ENCODE results near the gene ARAP2. TPM values are rescaled to one million over a fixed set of nuclear protein-coding genes. Genes with fewer than 3 reads are reported as not detected.

The ARAP2 gene
- total and polyA plus RNA-seq, 2 experiments from 2014 or later, result 5.9 to 22.7 TPM

DNA sequence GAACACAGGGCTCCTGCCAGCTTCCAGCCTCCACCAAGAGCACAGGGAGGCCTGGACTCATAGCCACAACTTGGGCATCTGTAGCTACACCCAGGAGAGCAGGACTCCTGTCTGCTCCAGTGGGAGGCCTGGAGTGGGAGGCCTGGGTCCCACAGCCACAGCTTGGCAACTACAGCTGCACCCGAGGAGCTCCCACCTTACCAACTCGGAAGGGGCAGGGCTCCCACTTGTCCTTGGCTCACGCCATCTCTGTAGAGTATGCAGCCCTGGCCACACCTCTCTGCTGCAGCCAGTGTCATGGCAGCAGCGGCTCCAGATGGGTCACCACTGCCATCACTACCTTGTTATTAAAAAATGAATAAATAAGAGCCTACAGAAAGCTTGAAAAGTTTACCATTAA, 45.5 kb downstream of the ARAP2 start:
- no peaks in the 10 kb centered on the region for H3K9me3 ChIP-seq (ENCODE audit: low read depth)
- WGBS (ENCODE audit: low lambda C conversion rate, missing lambda C conversion rate), result 98% methylated on average over 4 of the region's 4 CpGs
- no peaks in the 10 kb centered on the region for H3K27me3 ChIP-seq
- H3K27ac ChIP-seq, result no peak overlapping the region
- H3K9me2 ChIP-seq (replicated peaks; ENCODE audit: insufficient read depth), result no peaks in the 10 kb centered on the region
- no peaks in the 10 kb centered on the region for H3K4me1 ChIP-seq (ENCODE audit: insufficient read depth)
- no peaks in the 10 kb centered on the region for H3K36me3 ChIP-seq (replicated peaks; ENCODE audit: insufficient read depth, low read depth)
- DNase-seq (ENCODE audit: low spot score), result no peak
- TF ChIP-seq, protein P1, sequence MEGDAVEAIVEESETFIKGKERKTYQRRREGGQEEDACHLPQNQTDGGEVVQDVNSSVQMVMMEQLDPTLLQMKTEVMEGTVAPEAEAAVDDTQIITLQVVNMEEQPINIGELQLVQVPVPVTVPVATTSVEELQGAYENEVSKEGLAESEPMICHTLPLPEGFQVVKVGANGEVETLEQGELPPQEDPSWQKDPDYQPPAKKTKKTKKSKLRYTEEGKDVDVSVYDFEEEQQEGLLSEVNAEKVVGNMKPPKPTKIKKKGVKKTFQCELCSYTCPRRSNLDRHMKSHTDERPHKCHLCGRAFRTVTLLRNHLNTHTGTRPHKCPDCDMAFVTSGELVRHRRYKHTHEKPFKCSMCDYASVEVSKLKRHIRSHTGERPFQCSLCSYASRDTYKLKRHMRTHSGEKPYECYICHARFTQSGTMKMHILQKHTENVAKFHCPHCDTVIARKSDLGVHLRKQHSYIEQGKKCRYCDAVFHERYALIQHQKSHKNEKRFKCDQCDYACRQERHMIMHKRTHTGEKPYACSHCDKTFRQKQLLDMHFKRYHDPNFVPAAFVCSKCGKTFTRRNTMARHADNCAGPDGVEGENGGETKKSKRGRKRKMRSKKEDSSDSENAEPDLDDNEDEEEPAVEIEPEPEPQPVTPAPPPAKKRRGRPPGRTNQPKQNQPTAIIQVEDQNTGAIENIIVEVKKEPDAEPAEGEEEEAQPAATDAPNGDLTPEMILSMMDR (IDR thresholded peaks at IDR 0.05; ENCODE audit: poor library complexity), result no peak
- TF ChIP-seq EZH2 (IDR thresholded peaks at IDR 0.05; ENCODE audit: borderline replicate concordance), result no peak
- TF ChIP-seq EZH2phosphoT487 (IDR thresholded peaks at IDR 0.05; ENCODE audit: low read depth, severe bottlenecking, unreplicated experiment), result no peak
- no peak overlapping the region for H2AFZ ChIP-seq
- H4K20me1 ChIP-seq (ENCODE audit: insufficient read depth, poor library complexity, severe bottlenecking), result no peaks in the 10 kb centered on the region
- no peak overlapping the region for H3K4me3 ChIP-seq
- H3K79me2 ChIP-seq, result no peaks in the 10 kb centered on the region
- H3K4me2 ChIP-seq, result no peak overlapping the region

DNA sequence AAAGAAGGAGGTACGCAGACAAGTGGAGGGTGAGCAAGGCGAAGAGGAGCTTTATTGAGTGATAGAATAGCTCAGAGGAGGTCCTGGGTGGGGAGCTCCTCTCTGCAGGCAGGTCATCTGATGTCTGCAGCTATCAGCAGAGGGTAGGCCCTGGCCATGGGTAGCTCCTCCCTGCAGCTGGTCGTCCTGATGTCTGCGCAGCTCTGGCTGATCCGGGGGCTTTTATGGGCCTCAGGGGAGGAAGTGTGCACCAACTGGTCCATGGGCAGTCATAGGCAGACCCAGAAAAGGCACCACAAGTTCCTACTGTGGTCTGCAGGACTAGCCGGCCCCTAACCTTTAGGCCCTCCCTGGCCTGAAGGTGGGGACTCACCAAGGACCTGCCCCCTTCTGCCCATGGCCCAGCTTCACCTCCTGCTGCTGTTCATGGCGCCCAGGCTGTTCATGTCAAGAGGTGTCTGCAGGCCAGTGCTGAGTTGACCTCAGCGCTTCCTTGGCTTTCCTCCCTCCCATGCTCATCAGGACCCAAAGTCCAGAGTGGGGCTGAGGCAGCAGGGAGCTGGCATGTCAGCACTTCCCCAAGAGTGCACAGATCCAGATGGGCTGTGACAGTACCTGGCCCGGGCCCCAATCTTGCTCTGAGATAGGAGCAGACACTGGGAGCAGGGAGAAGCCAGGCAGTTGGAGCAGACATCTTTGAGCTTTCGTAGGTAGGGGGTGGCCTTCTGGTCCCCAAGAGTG, 46.1 kb downstream of the ARAP2 start:
- H3K9me3 ChIP-seq (ENCODE audit: low read depth), result no peaks in the 10 kb centered on the region
- H3K79me2 ChIP-seq, result no peaks in the 10 kb centered on the region
- H4K20me1 ChIP-seq (ENCODE audit: insufficient read depth, poor library complexity, severe bottlenecking), result no peaks in the 10 kb centered on the region
- no peaks in the 10 kb centered on the region for H3K4me1 ChIP-seq (ENCODE audit: insufficient read depth)
- no peak for DNase-seq (ENCODE audit: low spot score)
- H3K9me2 ChIP-seq (replicated peaks; ENCODE audit: insufficient read depth), result no peaks in the 10 kb centered on the region
- no peak overlapping the region for H3K4me2 ChIP-seq
- no peak overlapping the region for H3K27ac ChIP-seq
- no peaks in the 10 kb centered on the region for H3K27me3 ChIP-seq
- TF ChIP-seq, protein P1 (IDR thresholded peaks at IDR 0.05; ENCODE audit: poor library complexity), result no peak
- H3K4me3 ChIP-seq, result no peak overlapping the region
- WGBS (ENCODE audit: low lambda C conversion rate, missing lambda C conversion rate), result 97% methylated on average over 10 of the region's 10 CpGs
- no peak overlapping the region for H2AFZ ChIP-seq
- no peaks in the 10 kb centered on the region for H3K36me3 ChIP-seq (replicated peaks; ENCODE audit: insufficient read depth, low read depth)

DNA sequence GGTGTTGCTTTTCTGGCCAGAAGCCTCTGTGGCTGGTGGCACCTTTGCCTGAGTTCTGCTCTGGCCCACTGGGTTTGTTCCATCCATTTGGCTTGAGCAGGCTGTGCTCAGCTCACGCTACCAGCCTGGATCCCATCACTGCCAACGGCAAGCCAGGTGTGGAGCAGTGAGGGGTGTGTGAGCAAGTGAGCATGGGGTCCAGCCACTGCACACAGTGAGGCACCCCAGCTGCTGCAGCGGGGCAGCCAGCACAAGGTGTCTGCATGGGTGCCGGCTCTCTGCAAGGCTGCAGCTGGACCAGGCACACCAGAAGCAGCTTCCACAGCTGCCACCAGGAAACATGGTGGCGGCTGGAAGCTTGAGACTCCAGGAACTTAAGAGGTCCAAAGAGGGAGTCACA, 46.8 kb downstream of the ARAP2 start:
- 95% methylated on average over 5 of the region's 5 CpGs for WGBS (ENCODE audit: low lambda C conversion rate, missing lambda C conversion rate)
- TF ChIP-seq EZH2 (IDR thresholded peaks at IDR 0.05; ENCODE audit: borderline replicate concordance) (no peak), EZH2phosphoT487 (IDR thresholded peaks at IDR 0.05; ENCODE audit: low read depth, severe bottlenecking, unreplicated experiment) (no peak)
- TF ChIP-seq, protein P1 (IDR thresholded peaks at IDR 0.05; ENCODE audit: poor library complexity), result no peak
- DNase-seq (ENCODE audit: low spot score), result no peak
- Histone ChIP-seq H3K9me3 (ENCODE audit: low read depth) (no peaks in the 10 kb centered on the region), H3K4me3 (no peak overlapping the region), H3K27me3 (no peaks in the 10 kb centered on the region), H4K20me1 (ENCODE audit: insufficient read depth, poor library complexity, severe bottlenecking) (no peaks in the 10 kb centered on the region), H3K4me1 (ENCODE audit: insufficient read depth) (no peaks in the 10 kb centered on the region), H3K36me3 (replicated peaks; ENCODE audit: insufficient read depth, low read depth) (no peaks in the 10 kb centered on the region), H2AFZ (no peak overlapping the region), H3K4me2 (no peak overlapping the region), H3K27ac (no peak overlapping the region), H3K9me2 (replicated peaks; ENCODE audit: insufficient read depth) (no peaks in the 10 kb centered on the region), H3K79me2 (no peaks in the 10 kb centered on the region)
